IPS-NIHi7 (cell line): Measurements from ENCODE around the gene HSPG2.
A peak's percentile ranks its signal among the peaks of the same experiment; 100 is the strongest.
"Not testable (repeated sequence)": the region's sequence is repeated elsewhere in the genome, so short reads cannot be mapped to it uniquely, and the experiment has no call there.

Source experiments
- DNase-seq: peaks from one replicate; pipeline ENCODE4 v3.0.0; 2012; ENCODE audit warnings: mixed read lengths; ENCODE audit errors: extremely low spot score

Gene HSPG2

DNA sequence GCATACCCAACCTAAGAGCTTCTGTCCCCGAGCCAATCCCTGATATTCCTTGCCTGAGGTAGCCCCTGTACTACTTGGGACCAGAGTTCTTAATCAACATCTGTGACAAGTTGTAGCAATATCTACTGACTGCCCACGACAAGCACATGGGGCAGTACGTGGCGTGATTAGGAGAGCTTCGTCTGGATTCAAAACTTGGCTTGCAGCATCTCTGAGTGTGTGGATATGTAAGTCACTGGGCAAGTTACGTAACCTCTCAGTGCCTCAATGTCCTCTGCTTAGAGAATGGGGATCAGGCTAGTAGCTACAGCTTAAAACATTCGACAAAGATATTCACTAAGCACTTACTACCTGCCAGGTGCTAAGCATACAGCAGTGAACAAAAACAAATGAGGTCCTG is 5.0 kb downstream of the HSPG2 start:
- no peak for DNase-seq

- DNase-seq: no peak
Measured at GRCh38 chr1:21931171-21932093, 5.7 kb downstream of the HSPG2 start.

GRCh38 chr1:21930629-21931170 is 6.4 kb downstream of the HSPG2 start:
- DNase-seq: no peak

DNA sequence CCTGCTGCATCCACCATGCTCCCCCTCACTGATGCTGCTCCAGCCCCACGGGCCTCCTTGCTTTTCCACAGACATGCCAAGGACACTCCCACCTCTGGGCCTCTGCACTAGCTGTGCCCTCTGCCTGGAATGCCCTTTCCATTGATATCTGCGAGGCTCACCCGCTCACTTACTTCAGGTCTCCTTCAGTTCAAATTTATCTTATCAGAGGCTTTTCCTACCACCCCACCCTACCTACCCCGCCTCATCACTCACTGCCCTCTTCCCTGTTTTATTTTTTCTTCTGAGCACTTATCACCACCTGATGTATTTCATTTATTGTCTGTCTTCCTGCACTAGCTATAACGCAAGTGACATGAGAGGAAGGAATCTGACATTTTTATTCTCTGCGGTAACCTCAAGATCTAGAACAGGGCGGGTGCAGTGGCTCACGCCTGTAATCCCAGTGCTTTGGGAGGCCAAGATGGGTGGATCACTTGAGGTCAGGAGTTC is 7.0 kb downstream of the HSPG2 start:
- DNase-seq: no peak

- no peak for DNase-seq
Measured at GRCh38 chr1:21927533-21928237, 9.4 kb downstream of the HSPG2 start.

DNA sequence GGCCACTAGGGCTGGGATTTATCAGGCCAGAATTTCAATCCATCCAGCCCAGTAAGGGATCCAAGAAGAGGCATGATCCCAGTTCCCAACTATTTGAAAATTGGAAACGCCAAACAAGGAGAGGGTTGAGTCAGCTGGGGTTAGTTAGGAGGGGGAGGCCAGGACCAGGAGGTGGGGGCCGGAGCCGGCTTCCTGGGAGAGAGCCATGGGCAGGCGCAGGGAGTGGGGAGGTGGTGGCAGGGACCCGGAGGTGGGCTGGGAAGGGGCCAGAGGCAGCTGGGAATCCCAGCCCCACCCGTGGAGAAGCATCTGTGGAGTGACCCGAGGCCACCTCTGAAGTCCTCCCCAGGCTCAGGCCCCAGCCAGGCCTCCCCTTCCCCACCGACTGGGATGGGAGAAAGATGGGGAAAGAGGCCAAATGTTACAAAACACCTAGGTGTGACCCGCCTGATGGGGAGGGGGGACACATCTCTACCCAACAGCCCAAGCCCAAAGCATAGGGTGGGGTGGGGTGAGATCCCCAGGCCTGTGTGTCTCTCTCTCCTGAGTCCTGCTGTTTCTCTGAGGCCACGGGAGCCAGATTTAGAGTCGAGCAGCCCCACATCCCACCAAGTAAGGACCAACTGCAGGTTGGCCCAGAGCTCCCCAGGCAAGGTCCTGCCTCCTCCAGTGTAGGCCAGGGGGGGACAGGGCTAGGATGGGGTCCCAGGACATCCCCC is 10.1 kb downstream of the HSPG2 start:
- no peak for DNase-seq

- DNase-seq: no peak
Measured at GRCh38 chr1:21926065-21926464, 11.0 kb downstream of the HSPG2 start.

DNA sequence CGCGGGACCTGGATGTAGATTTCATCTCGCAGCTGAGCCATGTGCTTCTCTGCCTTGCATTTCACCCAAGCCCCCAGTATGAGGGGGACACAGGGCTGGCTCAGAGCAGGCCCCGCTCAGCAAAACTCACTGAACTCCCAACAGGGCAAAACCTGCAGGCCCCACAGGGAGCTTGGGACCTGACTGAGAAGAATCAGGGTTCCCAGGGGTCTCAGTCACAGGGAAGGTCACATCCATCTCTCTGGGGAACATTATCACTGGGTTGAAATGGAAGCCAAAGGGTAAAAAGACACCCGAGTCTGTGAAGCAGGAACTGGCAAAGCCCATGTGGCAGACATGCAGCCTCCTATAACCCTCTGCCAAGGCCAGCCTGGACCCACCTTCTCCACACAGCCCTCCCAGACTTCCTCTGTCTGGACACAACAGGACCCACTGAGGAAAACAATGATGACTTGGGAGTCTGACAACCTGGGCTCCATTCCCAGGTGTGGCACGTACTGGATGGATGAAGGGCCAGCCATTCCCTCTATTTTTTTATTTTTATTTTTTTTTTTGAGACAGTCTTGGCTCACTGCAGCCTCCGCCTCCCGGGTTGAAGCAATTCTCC is 11.7 kb downstream of the HSPG2 start:
- no peak for DNase-seq

DNA sequence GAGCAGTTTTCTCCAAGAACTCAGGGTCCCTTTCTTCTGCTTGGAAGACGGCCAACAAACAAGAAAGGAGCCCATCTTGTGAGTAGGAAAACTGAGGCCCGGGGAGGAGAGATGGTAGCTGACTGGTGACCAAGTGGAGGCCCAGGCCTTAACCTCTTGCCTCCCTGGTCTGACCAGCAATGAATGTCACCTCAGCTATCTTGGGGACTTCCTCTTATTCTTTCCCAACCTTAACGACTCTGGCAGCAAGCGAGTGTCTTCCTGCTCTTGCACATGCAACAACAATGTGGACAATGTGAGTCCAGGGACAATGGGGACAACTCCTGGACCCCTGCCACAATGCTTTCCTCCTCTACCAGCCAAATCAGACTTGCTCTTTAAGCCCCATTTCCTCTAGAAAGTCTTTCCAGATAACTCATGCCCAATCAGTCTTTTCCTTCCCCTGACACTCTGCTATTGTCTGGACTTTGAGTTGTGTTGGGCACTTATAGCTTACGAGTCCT is 12.6 kb downstream of the HSPG2 start:
- no peak for DNase-seq

GRCh38 chr1:21922090-21923013 is 14.8 kb downstream of the HSPG2 start:
- DNase-seq: peak; percentile 94

DNA sequence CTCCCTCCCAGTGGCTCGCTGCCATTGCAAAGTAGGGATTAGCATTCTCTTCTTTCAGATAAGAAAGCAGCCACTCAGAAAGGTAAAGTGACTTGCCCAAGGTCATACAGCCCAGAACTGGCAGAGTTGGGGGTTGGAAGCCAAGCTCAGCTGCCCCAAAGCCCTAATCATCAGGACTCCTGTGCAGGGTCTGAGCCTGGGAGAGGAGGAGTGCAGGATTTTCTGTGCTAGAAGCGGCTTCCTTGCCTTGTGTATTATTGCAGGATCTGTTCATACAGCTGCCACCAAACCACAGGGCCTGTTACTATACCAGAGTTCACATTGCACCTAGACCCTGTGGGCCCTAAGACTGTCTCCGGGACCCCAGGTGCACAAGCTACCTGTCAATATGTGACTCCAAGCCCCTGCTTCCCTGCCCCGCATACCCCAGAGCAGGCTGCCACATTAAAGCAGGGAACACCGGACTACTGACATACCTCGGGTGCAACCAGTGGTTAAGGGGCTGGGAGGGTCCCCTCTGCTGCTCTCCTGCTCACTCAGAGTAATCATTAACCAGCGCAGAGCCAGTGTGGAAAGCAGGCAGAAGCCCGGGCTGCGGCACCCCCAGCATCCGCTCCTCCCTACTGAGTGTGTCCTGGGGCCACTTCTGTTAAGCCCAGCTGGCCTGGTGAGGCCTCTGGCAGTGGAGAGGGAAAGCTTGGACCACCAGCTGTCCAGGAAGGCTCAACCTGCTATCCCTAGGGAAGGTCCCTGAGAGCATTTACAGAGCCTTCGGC is 15.8 kb downstream of the HSPG2 start:
- DNase-seq: no peak

- DNase-seq: no peak
Measured at GRCh38 chr1:21919520-21919919, 17.6 kb downstream of the HSPG2 start.

DNA sequence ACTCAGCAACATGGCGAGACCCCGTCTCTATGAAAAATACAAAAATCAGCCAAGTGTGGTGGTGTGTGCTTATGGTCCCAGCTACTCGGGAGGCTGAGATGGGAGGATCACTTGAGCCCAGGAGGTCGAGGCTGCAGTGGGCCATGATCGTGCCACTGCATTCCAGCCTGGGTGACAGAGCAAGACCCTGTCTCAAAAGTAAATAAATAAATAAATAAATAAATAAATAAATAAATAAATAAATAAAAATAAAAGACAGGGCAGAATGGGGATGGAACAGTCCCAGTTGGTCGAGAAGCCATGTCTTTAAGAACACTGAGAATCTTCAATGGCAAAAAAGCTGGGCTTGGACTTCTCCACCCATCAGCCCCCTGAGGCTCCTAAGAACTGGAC is 19.9 kb downstream of the HSPG2 start:
- DNase-seq: not testable (repeated sequence)

DNA sequence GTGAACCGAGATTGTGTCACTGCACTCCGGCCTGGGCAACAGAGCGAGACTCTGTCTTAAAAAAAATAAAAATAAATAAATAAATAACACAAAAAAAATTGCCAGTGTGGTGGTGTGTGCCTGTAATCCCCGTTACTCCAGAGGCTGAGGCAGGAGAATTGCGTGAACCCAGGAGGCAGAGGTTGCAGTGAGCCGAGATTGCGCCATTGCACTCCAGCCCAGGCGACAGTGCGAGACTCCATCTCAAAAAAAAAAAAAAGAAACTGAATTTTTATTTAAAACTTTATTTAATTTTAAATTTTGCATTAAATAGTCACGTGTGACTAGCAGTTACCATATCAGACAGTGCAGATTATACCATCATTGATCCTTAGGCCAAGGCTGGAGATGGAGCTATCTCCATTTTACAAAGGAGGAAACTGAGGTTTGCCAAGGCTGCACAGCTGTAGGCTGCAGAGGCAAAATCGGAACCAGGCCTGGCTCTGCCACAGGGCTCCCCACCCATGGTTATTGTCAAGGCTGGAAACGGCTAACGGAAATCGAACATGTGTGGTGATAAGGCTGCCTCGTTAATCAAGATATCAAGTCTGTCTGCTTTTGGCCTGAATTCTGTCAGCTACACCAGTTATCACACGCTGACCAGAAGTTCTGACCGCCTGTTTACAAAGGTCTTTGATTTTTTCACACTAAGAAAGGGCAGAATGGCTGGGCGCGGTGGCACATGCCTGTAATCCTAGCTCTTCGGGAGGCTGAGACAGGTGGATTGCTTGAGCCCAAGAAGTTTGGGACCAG is 20.5 kb downstream of the HSPG2 start:
- DNase-seq: no peak

- DNase-seq: no peak
Measured at GRCh38 chr1:21914880-21915640, 22.1 kb downstream of the HSPG2 start.

DNA sequence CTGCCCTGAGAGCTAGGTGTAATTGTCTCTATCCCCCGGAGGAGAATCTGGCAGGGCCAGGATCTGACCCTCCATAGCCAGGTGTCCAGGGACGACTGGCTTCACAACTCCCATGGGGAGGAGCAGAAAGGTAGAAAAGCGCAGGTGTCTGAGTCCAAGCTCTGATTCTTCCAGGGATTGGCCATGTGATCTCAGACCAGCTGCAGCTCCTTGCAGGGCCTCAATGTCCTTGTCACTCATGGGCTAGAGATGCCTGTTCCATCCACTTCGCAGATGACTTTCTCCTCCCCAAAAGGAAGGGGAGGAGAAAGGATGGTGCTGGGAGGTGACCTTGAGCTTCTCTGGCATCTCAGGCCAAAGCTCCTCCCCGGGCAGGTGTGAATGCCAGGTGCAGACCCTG is 22.7 kb downstream of the HSPG2 start:
- no peak for DNase-seq

DNA sequence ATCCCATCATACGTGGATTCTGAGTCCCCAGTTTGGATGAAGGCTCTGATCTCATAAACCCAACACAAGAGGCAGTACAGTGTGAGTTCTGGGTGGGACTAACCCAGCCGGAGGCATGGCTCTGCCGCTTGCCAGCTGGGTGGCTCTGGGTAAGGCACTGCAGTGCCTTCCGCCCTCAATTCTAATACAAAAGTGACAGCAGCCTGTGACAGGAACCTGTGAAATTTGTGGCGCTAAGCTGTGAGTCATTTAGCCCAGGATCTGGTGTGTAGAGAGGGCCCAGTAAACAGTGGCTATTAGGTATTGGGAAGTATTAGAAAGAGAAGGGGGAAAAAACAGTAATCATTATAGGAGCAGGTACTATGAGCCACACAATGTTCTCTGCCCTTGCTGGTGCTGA is 23.3 kb downstream of the HSPG2 start:
- DNase-seq: no peak

- no peak for DNase-seq
Measured at GRCh38 chr1:21913258-21913657, 23.9 kb downstream of the HSPG2 start.
